ENCODE measurements around the gene NLN.

DNA sequence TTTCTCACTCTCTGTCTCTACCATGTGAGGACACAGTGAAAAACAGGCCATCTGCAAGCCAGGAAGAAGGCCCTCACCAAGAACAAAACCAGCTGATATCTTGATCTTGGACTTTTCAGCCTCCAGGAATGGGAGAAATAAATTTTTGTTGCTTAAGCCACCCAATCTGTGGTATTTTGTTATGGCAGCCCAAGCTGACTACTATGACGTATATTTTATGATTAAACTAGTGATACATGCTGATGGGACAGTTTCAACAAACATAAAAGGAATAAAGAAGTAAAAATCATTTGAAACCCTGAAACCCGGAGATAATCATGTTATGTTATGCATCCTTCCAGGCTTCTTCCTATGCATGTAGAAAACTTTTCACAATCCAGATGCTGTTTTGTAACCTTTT, 132.9 kb downstream of the NLN start:
- TF ChIP-seq POLR2A (IDR thresholded peaks at IDR 0.05; ENCODE audit: low read depth, low read length) (no peak), POLR2AphosphoS5 (IDR thresholded peaks at IDR 0.05; ENCODE audit: low read depth, low read length) (no peak), TAF1 (IDR thresholded peaks at IDR 0.05; ENCODE audit: borderline replicate concordance, low read depth, low read length) (no peak)

All from GM12892 (cell line).